Measurements from ENCODE around the gene RLN3. TPM values are rescaled to one million over a fixed set of nuclear protein-coding genes. Genes with fewer than 3 reads are reported as not detected.
A peak's percentile ranks its signal among the peaks of the same experiment; 100 is the strongest.

Gene RLN3
- total and polyA plus RNA-seq, 9 of the 15 experiments (the other 6 are each of a cell fraction or from before 2014, with no cell fraction given): 0.31 to 1.2 (median 0.71) TPM; not detected in 6

DNA sequence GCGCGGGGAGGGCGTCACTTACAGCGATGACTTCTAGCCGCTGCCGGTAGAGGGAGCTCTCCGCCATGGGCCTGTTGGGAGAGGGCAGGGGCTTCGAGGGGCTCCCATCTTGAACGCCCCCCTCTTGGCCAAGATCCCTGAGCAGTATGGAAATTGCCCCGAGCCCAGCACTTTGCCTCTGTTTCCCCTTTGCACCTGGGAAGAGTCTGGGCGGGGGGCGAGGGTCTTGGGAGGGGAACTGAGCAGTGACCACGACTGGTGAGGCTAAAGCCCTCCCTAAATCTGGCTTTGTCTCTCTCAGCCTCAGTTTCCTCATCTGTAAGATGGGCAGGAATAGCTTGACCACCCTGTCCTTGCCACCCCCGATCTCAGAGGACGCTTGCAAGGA, 31.1 kb downstream of the RLN3 start (continued):
- TF ChIP-seq, protein P1, sequence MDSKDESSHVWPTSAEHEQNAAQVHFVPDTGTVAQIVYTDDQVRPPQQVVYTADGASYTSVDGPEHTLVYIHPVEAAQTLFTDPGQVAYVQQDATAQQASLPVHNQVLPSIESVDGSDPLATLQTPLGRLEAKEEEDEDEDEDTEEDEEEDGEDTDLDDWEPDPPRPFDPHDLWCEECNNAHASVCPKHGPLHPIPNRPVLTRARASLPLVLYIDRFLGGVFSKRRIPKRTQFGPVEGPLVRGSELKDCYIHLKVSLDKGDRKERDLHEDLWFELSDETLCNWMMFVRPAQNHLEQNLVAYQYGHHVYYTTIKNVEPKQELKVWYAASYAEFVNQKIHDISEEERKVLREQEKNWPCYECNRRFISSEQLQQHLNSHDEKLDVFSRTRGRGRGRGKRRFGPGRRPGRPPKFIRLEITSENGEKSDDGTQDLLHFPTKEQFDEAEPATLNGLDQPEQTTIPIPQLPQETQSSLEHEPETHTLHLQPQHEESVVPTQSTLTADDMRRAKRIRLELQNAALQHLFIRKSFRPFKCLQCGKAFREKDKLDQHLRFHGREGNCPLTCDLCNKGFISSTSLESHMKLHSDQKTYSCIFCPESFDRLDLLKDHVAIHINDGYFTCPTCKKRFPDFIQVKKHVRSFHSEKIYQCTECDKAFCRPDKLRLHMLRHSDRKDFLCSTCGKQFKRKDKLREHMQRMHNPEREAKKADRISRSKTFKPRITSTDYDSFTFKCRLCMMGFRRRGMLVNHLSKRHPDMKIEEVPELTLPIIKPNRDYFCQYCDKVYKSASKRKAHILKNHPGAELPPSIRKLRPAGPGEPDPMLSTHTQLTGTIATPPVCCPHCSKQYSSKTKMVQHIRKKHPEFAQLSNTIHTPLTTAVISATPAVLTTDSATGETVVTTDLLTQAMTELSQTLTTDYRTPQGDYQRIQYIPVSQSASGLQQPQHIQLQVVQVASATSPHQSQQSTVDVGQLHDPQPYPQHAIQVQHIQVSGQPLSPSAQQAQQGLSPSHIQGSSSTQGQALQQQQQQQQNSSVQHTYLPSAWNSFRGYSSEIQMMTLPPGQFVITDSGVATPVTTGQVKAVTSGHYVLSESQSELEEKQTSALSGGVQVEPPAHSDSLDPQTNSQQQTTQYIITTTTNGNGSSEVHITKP (IDR thresholded peaks at IDR 0.05; ENCODE audit: partially characterized antibody): no peak
- TF ChIP-seq FOS (IDR thresholded peaks at IDR 0.05; ENCODE audit: extremely low read depth, insufficient read length): no peak
- no peak for TF ChIP-seq HNRNPL (IDR thresholded peaks at IDR 0.05; ENCODE audit: low read depth, low read length)
- no peak for TF ChIP-seq ZNF445 (CRISPR knock-in tag; IDR thresholded peaks at IDR 0.05; ENCODE audit: low read depth)
- no peak for TF ChIP-seq PML (IDR thresholded peaks at IDR 0.05; ENCODE audit: low read length)
- TF ChIP-seq SMAD3 (CRISPR knock-in tag; conservative IDR thresholded peaks at IDR 0.05): no peak
- no peak for TF ChIP-seq SMAD2 (IDR thresholded peaks at IDR 0.05; ENCODE audit: low read depth, low read length)
- no peak for TF ChIP-seq TEAD1 (CRISPR knock-in tag; IDR thresholded peaks at IDR 0.05)
- no peak for TF ChIP-seq IFI16 (CRISPR knock-in tag; IDR thresholded peaks at IDR 0.05)
- no peak for TF ChIP-seq NCOA6 (IDR thresholded peaks at IDR 0.05)
- no peak for TF ChIP-seq HNRNPUL1 (IDR thresholded peaks at IDR 0.05; ENCODE audit: low read length)
- no peak for TF ChIP-seq SREBF1 (IDR thresholded peaks at IDR 0.05; ENCODE audit: borderline replicate concordance, low read depth, low read length)
- no peak for TF ChIP-seq ZNF589 (CRISPR knock-in tag; IDR thresholded peaks at IDR 0.05; ENCODE audit: low read depth)
- TF ChIP-seq TAF7 (tag; IDR thresholded peaks at IDR 0.05): no peak
- no peak for TF ChIP-seq POLR2H (tag; IDR thresholded peaks at IDR 0.05; ENCODE audit: low read depth)
- no peak for TF ChIP-seq ETS2 (tag; IDR thresholded peaks at IDR 0.05; ENCODE audit: borderline replicate concordance, poor library complexity, severe bottlenecking)
- peak in 1 of 2 experiments; percentile 37; a peak in 2 of 4 replicates for TF ChIP-seq RAD21 (CRISPR knock-in tag; conservative IDR thresholded peaks at IDR 0.05 in 1 of 2, IDR thresholded peaks at IDR 0.05 in 1 of 2)
- no peak for TF ChIP-seq SPI1 (IDR thresholded peaks at IDR 0.05; ENCODE audit: borderline replicate concordance, low read depth, low read length)
- TF ChIP-seq KLF16 (IDR thresholded peaks at IDR 0.05): no peak
- no peak for TF ChIP-seq LEF1 (IDR thresholded peaks at IDR 0.05)
- TF ChIP-seq CHD4 (IDR thresholded peaks at IDR 0.05; ENCODE audit: insufficient read depth, insufficient replicate concordance, low read depth, low read length, poor library complexity, severe bottlenecking): peak; percentile 50
- no peak for TF ChIP-seq RFX1 (IDR thresholded peaks at IDR 0.05)
- TF ChIP-seq, protein P2, sequence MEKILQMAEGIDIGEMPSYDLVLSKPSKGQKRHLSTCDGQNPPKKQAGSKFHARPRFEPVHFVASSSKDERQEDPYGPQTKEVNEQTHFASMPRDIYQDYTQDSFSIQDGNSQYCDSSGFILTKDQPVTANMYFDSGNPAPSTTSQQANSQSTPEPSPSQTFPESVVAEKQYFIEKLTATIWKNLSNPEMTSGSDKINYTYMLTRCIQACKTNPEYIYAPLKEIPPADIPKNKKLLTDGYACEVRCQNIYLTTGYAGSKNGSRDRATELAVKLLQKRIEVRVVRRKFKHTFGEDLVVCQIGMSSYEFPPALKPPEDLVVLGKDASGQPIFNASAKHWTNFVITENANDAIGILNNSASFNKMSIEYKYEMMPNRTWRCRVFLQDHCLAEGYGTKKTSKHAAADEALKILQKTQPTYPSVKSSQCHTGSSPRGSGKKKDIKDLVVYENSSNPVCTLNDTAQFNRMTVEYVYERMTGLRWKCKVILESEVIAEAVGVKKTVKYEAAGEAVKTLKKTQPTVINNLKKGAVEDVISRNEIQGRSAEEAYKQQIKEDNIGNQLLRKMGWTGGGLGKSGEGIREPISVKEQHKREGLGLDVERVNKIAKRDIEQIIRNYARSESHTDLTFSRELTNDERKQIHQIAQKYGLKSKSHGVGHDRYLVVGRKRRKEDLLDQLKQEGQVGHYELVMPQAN (IDR thresholded peaks at IDR 0.05; ENCODE audit: borderline replicate concordance): no peak
- TF ChIP-seq RFX5 (IDR thresholded peaks at IDR 0.05; ENCODE audit: low read depth, low read length): no peak
- TF ChIP-seq ZNF274 (IDR thresholded peaks at IDR 0.05; ENCODE audit: borderline replicate concordance, low read depth, low read length): no peak

All from K562 (cell line).